CD14-positive monocyte (primary cell): Measurements from ENCODE around the gene IGSF9. TPM values are rescaled to one million over a fixed set of nuclear protein-coding genes. Genes with fewer than 3 reads are reported as not detected.

Experiments used
- DNase-seq, 3 donors: peaks; one replicate each; pipeline ENCODE4 v3.0.0-alpha.2; 2011 to 2022
- H2AFZ ChIP-seq: 2 replicates; pipeline ENCODE4 v1.6.0; 2012; ENCODE audit warnings: mild to moderate bottlenecking, low read depth, low read length, inconsistent platforms; ENCODE audit not compliant: insufficient read depth, poor library complexity, severe bottlenecking
- H3K27ac ChIP-seq, 2 donors: 1 replicate in 1 of 2; 2 replicates in 1 of 2; pipeline ENCODE4 v1.5.1; 2012 to 2013; ENCODE audit warnings: low read length in 2 of 2, control low read depth in 1 of 2, inconsistent platforms in 1 of 2, low read depth in 1 of 2, mild to moderate bottlenecking in 1 of 2
- H3K27me3 ChIP-seq, 2 donors: one replicate each; pipeline versions ENCODE4 v1.6.0 to v1.6.1; 2011 to 2013; ENCODE audit warnings: low read length in 2 of 2; ENCODE audit not compliant: control insufficient read depth in 2 of 2, insufficient read depth in 2 of 2
- H3K36me3 ChIP-seq, 2 donors: replicated peaks in 1 of 2; 1 replicate in 1 of 2; 2 replicates in 1 of 2; pipeline versions ENCODE4 v1.5.1 to v1.6.1; 2012 to 2013; ENCODE audit warnings: low read length in 2 of 2, control low read depth in 1 of 2, inconsistent platforms in 1 of 2, mild to moderate bottlenecking in 1 of 2; ENCODE audit not compliant: insufficient read depth in 2 of 2, control insufficient read depth in 1 of 2
- H3K4me1 ChIP-seq, 2 donors: 1 replicate in 1 of 2; 2 replicates in 1 of 2; pipeline versions ENCODE4 v1.5.1 to v1.6.1; 2012 to 2013; ENCODE audit warnings: low read length in 2 of 2, control low read depth in 1 of 2, inconsistent platforms in 1 of 2, mild to moderate bottlenecking in 1 of 2, moderate library complexity in 1 of 2; ENCODE audit not compliant: insufficient read depth in 2 of 2, control insufficient read depth in 1 of 2
- H3K4me2 ChIP-seq: replicated peaks from 2 replicates; pipeline ENCODE3; 2012; ENCODE audit warnings: low read length, moderate library complexity, mild to moderate bottlenecking; ENCODE audit not compliant: poor library complexity, severe bottlenecking; ENCODE audit errors: extremely low read depth
- H3K4me3 ChIP-seq, 3 experiments: fragments of 200-600 bp in 1 of 3; sonication (generic) in 1 of 3; replicated peaks in 1 of 3; 1 replicate in 2 of 3; 2 replicates in 1 of 3; pipeline ENCODE4 v1.5.1; 2011 to 2013; ENCODE audit warnings: low read length in 3 of 3, mild to moderate bottlenecking in 3 of 3, control low read depth in 2 of 3, low read depth in 2 of 3, inconsistent platforms in 1 of 3, moderate library complexity in 1 of 3
- H3K79me2 ChIP-seq: 2 replicates; pipeline ENCODE4 v1.6.0; 2012; ENCODE audit warnings: mild to moderate bottlenecking, control low read depth, inconsistent platforms, low read length, moderate library complexity; ENCODE audit not compliant: insufficient read depth
- H3K9ac ChIP-seq: 2 replicates; pipeline ENCODE4 v1.6.0; 2017; ENCODE audit warnings: low read length, mild to moderate bottlenecking; ENCODE audit not compliant: insufficient read depth, poor library complexity, severe bottlenecking
- H3K9me3 ChIP-seq, 2 donors: replicated peaks in 1 of 2; 1 replicate in 1 of 2; 2 replicates in 1 of 2; pipeline versions ENCODE4 v1.5.1 to v1.6.1; 2012 to 2013; ENCODE audit warnings: low read length in 2 of 2, control low read depth in 1 of 2; ENCODE audit not compliant: control insufficient read depth in 1 of 2, insufficient read depth in 1 of 2
- H4K20me1 ChIP-seq: 2 replicates; pipeline ENCODE4 v1.6.0; 2012; ENCODE audit warnings: mild to moderate bottlenecking, low read length, control low read depth, moderate library complexity; ENCODE audit not compliant: insufficient read depth
- H3K27ac Mint-ChIP-seq, 7 donors: one replicate each; pipeline ENCODE4 v1.8.0; 2020; ENCODE audit warnings: mild to moderate bottlenecking in 7 of 7, mixed read lengths in 7 of 7, moderate library complexity in 6 of 7, inconsistent platforms in 2 of 7
- H3K27me3 Mint-ChIP-seq, 3 donors: one replicate each; pipeline ENCODE4 v1.8.0; 2021 to 2022; ENCODE audit warnings: low read depth in 3 of 3, mild to moderate bottlenecking in 3 of 3, mixed read lengths in 3 of 3, moderate library complexity in 3 of 3, inconsistent platforms in 1 of 3
- H3K36me3 Mint-ChIP-seq, 2 donors: one replicate each; pipeline ENCODE4 v1.8.0; 2020; ENCODE audit warnings: mixed read lengths in 2 of 2, inconsistent platforms in 1 of 2, mild to moderate bottlenecking in 1 of 2
- H3K4me1 Mint-ChIP-seq: one replicate; pipeline ENCODE4 v1.8.0; 2020; ENCODE audit warnings: mild to moderate bottlenecking, mixed read lengths
- H3K4me3 Mint-ChIP-seq, 2 donors: one replicate each; pipeline ENCODE4 v1.8.0; 2020; ENCODE audit warnings: mild to moderate bottlenecking in 2 of 2, mixed read lengths in 2 of 2, moderate library complexity in 1 of 2
- H3K9me3 Mint-ChIP-seq, 7 donors: one replicate each; pipeline ENCODE4 v1.8.0; 2020 to 2022; ENCODE audit warnings: mixed read lengths in 7 of 7, mild to moderate bottlenecking in 6 of 7, moderate library complexity in 6 of 7, inconsistent platforms in 2 of 7
- WGBS: methylation state at CpG from one replicate; pipeline ENCODE4 v1.1.5; 2013; ENCODE audit warnings: missing lambda C conversion rate; ENCODE audit not compliant: insufficient coverage; 5-methylcytosine and 5-hydroxymethylcytosine counted together
- intact Hi-C, 2 donors: fragments of 100-400 bp; cut with micrococcal nuclease; formaldehyde crosslinking; loops; one replicate each; pipeline versions ENCODE4 v1.15.0 to v1.15.1; 2023
- polyA plus RNA-seq, 3 donors: library from polyadenylated mRNA; depleted of rRNA in 1 of 3; unstranded in 2 of 3; stranded (reverse) in 1 of 3; fragments of 300-500 nt in 2 of 3; fragments of >200 nt in 1 of 3; fragmentation: Illumina TruSeq in 2 of 3; gene quantifications; 1 replicate in 2 of 3; 2 replicates in 1 of 3; pipeline ENCODE4 v1.2.3, GENCODE V29; 2012 to 2021
- TF ChIP-seq, protein P1 (sequence below): fragments of 200-600 bp; IDR thresholded peaks from one replicate; pipeline ENCODE4 v1.8.0; 2022; ENCODE audit warnings: antibody characterized with exemption, mild to moderate bottlenecking

IGSF9 gene
- polyA plus RNA-seq, 3 donors: 0.04 TPM; not detected in 2

DNA sequence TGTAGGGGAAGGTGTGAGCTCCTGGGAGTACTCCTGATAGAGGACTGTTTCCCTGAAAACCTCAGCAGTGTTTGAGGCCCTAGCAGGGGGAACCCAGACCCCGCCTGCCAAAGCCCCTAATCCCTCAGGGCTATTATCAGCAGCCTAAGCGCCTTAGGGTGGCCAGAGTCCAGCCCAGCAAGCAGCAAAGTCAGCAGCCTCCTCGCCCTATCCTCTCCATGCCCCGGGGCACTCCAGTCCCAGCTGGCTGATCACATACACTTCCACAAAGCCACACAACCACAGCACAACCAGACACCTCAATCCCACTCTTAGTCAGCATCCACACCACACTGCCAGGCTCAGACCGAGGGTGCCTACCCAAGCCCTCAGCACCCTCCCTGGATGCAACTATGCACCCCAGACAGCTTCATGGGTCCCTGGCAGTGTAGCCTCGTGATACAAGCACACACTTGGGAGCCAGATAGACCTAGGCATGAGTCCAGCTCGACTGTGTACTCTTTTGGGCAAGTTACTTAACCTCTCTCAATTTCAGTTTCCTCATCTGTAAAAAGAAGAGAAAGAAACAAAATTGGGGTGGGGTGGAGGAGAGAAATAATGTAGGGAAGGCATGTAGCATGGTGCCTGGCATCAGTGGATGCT, 7.1 kb downstream of the IGSF9 start:
- peak overlapping the region in 1 of 2 donors; percentile 35 for H3K4me3 Mint-ChIP-seq
- H3K4me3 ChIP-seq: peak overlapping the region in 1 of 3 experiments; percentile 63
- H3K4me1 Mint-ChIP-seq: peaks cover 64% of the 10 kb centered on the region
- 54% methylated on average over 6 of the region's 7 CpGs for WGBS
- no peaks in the 10 kb centered on the region for H3K27me3 ChIP-seq
- peaks cover 0 to 3% of the 10 kb centered on the region in 2 donors for H3K36me3 Mint-ChIP-seq
- no peaks in the 10 kb centered on the region for H3K9me3 ChIP-seq
- no peaks in the 10 kb centered on the region for H4K20me1 ChIP-seq
- TF ChIP-seq, protein P1, sequence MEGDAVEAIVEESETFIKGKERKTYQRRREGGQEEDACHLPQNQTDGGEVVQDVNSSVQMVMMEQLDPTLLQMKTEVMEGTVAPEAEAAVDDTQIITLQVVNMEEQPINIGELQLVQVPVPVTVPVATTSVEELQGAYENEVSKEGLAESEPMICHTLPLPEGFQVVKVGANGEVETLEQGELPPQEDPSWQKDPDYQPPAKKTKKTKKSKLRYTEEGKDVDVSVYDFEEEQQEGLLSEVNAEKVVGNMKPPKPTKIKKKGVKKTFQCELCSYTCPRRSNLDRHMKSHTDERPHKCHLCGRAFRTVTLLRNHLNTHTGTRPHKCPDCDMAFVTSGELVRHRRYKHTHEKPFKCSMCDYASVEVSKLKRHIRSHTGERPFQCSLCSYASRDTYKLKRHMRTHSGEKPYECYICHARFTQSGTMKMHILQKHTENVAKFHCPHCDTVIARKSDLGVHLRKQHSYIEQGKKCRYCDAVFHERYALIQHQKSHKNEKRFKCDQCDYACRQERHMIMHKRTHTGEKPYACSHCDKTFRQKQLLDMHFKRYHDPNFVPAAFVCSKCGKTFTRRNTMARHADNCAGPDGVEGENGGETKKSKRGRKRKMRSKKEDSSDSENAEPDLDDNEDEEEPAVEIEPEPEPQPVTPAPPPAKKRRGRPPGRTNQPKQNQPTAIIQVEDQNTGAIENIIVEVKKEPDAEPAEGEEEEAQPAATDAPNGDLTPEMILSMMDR: no peak
- peaks cover 63% of the 10 kb centered on the region for H3K79me2 ChIP-seq
- peak overlapping the region in 5 of 7 donors; percentile 48 to 74 (median 61) for H3K27ac Mint-ChIP-seq
- H3K36me3 ChIP-seq: no peaks in the 10 kb centered on the region
- peak overlapping the region in 1 of 2 donors; percentile 15 for H3K27ac ChIP-seq
- peaks cover 40 to 50% of the 10 kb centered on the region in 2 donors for H3K4me1 ChIP-seq
- H3K9ac ChIP-seq: no peak overlapping the region
- H3K4me2 ChIP-seq: peak overlapping the region; percentile 77
- DNase-seq: peak in 1 of 3 donors; percentile 40
- H3K27me3 Mint-ChIP-seq: peaks cover 0 to 6% (median 2%) of the 10 kb centered on the region in 3 donors
- peaks cover 0 to 1% (median 0%) of the 10 kb centered on the region in 7 donors for H3K9me3 Mint-ChIP-seq
- intact Hi-C loops: loop anchor here (2.0 to 10.0 kb wide), 3 partner anchors 62 to 156 kb away; partner anchors contain the start of gene IGSF8 (in 1 of the 2)
- peak overlapping the region; percentile 59 for H2AFZ ChIP-seq

DNA sequence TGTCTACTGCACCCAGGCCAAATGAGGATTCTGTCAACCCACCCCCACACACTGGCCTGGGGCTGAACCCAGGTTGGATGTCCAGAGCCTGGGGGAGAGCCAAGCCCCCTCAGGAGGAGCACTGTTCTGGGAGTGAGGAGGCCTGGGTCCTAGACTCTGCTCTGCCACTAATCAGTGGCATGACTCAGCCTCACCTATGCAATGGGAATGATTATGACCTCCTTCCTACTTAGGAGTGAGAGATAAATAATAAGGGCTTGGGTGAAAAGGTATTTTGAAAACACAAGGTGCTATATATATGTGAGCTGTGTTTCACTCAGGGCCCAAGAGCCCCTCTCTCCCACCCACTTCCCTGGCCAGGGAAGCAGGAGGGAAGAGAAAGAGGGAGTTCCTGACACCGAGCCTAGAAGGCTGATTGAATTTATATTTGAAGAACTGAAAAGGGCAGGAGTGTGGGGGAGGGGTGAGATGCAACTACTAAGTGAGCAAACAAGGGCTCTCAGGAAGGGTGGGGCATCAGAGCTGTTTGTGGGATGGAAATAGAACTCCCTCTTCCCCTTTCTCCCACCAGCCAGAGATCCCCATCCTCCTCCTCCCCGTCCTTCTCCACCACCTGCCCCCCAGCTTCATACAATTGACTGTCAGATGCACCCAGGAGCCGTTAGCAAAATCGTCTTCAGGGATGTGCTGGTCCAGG, 8.2 kb downstream of the IGSF9 start:
- Mint-ChIP-seq H3K9me3 (peaks cover 0 to 1% (median 0%) of the 10 kb centered on the region in 7 donors), H3K27ac (peak overlapping the region in 4 of 7 donors; percentile 14 to 84 (median 50)), H3K4me1 (peaks cover 60% of the 10 kb centered on the region), H3K36me3 (peaks cover 0 to 3% of the 10 kb centered on the region in 2 donors), H3K27me3 (peaks cover 0 to 4% (median 2%) of the 10 kb centered on the region in 3 donors), H3K4me3 (peak overlapping the region; percentile 62 to 72)
- peak overlapping the region; percentile 1 to 43 for H3K27ac ChIP-seq
- WGBS: 3% methylated on average over 3 of the region's 4 CpGs
- no peaks in the 10 kb centered on the region for H3K27me3 ChIP-seq
- H3K4me1 ChIP-seq: peaks cover 40 to 50% of the 10 kb centered on the region in 2 donors
- DNase-seq: peak; percentile 27 to 36 (median 31)
- H4K20me1 ChIP-seq: no peaks in the 10 kb centered on the region
- H2AFZ ChIP-seq: peak overlapping the region; percentile 59
- peaks cover 55% of the 10 kb centered on the region for H3K79me2 ChIP-seq
- intact Hi-C loops: loop anchor here (2.0 to 10.0 kb wide), 3 partner anchors 70 to 158 kb away; partner anchors contain the start of gene IGSF8 (in 1 of the 2)
- TF ChIP-seq, protein P1: no peak
- peak overlapping the region; percentile 5 for H3K9ac ChIP-seq
- peak overlapping the region in 1 of 3 experiments; percentile 63 for H3K4me3 ChIP-seq
- H3K9me3 ChIP-seq: no peaks in the 10 kb centered on the region
- H3K36me3 ChIP-seq: no peaks in the 10 kb centered on the region
- peak overlapping the region; percentile 77 for H3K4me2 ChIP-seq
